ENCODE measurements around the gene SCAPER.

DNA sequence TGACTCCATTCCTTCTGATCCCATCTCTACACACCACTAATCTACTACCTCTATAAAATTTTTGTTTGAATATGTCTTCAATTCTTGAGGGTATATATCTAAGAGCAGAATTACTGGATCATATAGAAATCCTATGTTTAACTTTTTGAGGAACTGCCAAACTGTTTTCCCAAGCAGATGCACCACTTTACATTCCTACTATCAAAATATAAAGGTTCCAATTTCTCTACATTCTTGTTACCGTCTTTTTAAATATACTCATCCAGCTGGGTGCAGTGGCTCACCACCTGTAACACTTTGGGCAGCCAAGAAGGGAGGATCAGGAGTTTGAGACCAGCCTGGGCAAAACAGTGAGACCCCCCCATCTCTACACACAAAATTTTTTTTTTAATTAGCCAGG lies 268.0 kb downstream of the SCAPER start:
- TF ChIP-seq, protein P1, sequence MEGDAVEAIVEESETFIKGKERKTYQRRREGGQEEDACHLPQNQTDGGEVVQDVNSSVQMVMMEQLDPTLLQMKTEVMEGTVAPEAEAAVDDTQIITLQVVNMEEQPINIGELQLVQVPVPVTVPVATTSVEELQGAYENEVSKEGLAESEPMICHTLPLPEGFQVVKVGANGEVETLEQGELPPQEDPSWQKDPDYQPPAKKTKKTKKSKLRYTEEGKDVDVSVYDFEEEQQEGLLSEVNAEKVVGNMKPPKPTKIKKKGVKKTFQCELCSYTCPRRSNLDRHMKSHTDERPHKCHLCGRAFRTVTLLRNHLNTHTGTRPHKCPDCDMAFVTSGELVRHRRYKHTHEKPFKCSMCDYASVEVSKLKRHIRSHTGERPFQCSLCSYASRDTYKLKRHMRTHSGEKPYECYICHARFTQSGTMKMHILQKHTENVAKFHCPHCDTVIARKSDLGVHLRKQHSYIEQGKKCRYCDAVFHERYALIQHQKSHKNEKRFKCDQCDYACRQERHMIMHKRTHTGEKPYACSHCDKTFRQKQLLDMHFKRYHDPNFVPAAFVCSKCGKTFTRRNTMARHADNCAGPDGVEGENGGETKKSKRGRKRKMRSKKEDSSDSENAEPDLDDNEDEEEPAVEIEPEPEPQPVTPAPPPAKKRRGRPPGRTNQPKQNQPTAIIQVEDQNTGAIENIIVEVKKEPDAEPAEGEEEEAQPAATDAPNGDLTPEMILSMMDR (conservative IDR thresholded peaks at IDR 0.05; ENCODE audit: low read depth, low read length): no peak
- TF ChIP-seq RFX5 (IDR thresholded peaks at IDR 0.05; ENCODE audit: low read depth, low read length) (no peak), RAD21 (IDR thresholded peaks at IDR 0.05; ENCODE audit: low read length) (no peak), POLR2A (IDR thresholded peaks at IDR 0.05; ENCODE audit: low read depth, low read length) (no peak), USF2 (IDR thresholded peaks at IDR 0.05; ENCODE audit: low read depth, low read length) (no peak), MXI1 (IDR thresholded peaks at IDR 0.05; ENCODE audit: borderline replicate concordance, low read depth, low read length) (no peak), SMC3 (IDR thresholded peaks at IDR 0.05; ENCODE audit: low read depth, low read length) (no peak), CEBPB (IDR thresholded peaks at IDR 0.05; ENCODE audit: low read depth, low read length) (no peak), CHD1 (IDR thresholded peaks at IDR 0.05; ENCODE audit: low read depth, low read length) (no peak)
